H54 (cell line): Measurements from ENCODE around the gene INPP5B.
"Not testable (repeated sequence)": the region's sequence is repeated elsewhere in the genome, so short reads cannot be mapped to it uniquely, and the experiment has no call there.

Experiments
- DNase-seq: peaks from one replicate; pipeline ENCODE4 v3.0.0; 2011; ENCODE audit warnings: low spot score, mixed read lengths; ENCODE audit not compliant: insufficient read length
- FAIRE-seq: peaks from 3 replicates; lab custom pipeline; 2011; peaks lifted over from hg19 to GRCh38; lab: Jason Lieb, UNC
- POLR2A ChIP-seq: IDR thresholded peaks from 2 replicates; pipeline ENCODE4 v1.6.1; 2011; ENCODE audit warnings: low read depth, mild to moderate bottlenecking, low read length

INPP5B gene

DNA sequence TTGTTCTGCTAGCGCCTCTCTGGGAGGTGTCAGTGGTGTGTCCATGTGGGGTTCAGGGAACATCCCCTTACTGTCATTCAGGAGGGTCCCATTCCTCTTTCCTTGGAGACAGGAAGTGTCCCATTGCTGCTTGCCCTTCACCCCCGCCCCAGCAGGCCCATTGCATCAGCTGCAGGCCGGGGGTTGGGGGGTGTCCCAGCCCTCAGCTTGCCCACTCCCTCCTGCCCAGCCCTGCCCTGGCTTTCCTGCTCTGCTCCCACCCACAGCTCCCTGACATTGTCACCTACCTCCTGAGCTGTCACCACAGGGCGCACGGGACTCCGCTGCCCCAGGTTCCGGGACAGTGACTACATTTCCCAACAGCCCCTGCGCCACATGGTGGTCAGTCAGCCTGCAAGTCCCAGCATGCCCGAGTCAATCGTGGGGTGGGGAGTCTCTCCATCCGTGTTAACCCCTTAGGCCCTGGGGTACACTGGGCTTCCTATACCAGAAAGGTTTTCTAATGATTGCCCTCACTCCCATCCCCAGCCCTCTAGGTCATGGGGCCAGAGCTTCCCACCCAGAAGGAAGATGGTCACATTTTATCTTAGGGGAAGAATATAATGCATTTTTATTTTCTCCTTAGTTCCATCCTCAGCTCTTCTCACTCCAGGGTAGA, at the start of gene INPP5B:
INPP5B (minus strand) TSS at position 351 of the 658 bp plus-strand sequence. CDS start 745 bp downstream, outside the sequence.
- peak; percentile 46; the same call in 1 of the 2 replicates for TF ChIP-seq POLR2A
- FAIRE-seq (peak; percentile 93), DNase-seq (peak; percentile 92)

DNA sequence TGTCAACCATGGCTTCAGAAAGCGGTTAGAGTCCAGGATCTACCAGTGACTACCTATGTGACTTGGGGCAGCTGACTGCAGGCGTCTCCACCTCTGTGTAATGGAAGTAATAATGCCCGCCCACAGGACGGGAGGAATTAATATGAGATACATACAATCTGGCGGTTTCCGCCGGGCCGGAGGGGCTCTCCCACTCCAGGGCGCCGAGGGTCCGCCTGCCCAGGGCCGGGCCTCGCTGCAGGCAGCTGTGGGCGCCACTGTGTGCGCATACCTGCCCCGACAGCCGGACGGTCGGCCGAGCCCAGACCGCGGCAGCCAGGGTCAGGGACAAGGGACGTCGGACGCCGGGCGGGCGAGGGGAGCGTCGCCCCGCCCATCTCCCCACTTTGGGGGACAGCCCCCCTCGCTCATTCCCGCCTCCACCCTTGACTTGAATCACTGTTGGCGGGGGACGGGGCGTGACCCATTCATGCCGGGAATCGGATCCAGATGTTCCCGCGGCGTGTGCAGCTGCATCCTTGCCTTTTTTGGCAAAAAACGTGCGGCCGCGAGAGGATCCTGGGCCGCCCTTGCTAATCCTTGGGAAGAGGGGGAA, 49.0 kb upstream of the INPP5B start:
- TF ChIP-seq POLR2A: no peak
- FAIRE-seq (no peak), DNase-seq (no peak)

DNA sequence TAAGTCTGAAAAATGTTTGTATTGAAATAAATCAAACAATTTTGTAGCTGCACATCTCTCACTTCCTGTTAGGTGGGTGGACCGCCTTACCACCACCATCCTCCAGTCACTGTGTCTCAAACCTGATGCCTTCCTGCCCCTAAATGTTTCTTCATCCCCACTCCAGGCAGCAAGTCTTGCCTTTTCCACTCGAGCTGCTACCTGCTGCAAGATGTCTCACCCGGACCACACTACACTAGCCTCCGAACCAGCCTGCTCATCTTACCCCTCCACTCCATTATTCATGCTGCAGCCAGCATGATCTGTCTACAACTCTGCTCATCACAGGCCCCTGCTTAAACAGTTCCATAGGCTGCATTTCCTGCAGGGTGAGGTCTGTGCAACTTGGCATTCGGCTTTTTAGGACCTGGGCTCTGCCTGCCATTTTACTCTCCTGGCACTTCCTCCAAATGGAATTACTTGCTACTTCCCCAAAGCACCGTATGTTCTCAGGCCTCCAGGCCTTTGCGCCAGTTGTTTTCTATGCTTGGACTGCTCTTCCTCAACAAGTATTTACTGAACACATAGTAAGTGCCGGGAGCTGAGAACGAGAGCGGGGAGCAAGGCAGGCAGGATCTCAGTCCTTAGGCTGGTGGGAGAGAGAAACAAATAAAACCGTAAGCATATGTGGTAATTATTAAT, 48.2 kb upstream of the INPP5B start:
- TF ChIP-seq POLR2A: no peak
- FAIRE-seq (no peak), DNase-seq (no peak)

DNA sequence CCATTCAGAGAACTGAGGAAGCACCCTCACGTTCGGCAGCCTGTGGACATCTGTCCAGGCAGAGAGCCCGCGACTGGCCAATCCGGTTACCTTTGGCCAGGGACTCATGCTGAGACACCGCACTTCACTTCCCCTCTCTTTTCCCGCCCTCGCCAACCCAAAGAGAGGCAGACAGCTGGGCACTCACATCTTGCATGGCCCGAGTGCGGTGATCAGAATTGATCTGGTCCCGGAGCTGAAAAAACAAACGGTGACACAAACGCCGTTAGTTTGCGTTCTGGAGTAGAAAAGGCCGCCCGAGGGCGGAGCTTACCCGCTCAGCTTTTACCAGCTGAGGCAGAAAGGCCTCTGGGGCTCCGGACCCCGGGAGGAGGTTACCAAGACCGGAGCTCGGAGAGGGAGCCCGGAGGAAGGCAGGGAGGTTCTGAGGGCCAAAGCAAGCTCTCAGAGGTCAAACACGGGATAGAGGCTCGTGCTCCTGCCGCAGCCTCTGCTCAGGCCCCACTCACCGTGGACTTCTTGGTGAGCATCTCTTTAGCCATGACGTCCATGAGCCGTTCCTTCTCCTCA, 42.6 kb upstream of the INPP5B start:
- FAIRE-seq: no peak
- no peak for TF ChIP-seq POLR2A
- peak; percentile 53 for DNase-seq

DNA sequence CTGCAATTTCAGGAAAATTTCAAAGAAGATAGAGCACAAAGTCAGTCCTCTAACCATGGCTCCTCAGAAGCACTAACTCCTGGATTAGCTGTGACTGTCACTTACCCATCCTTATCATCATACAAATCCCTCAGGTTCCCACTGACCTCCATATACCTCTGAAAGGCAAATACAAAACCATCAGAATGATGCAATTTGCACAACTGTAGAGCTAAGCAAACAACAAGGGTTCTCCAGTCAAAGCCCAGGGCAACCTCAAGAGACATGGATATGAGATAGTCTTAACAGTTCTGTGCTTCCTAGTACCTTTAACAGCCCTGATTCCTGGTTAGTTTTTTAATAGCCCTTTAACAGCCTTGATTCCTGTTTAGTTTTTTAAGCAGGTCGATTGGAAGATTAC, 40.8 kb upstream of the INPP5B start:
- TF ChIP-seq POLR2A: no peak
- DNase-seq: no peak
- FAIRE-seq: no peak

DNA sequence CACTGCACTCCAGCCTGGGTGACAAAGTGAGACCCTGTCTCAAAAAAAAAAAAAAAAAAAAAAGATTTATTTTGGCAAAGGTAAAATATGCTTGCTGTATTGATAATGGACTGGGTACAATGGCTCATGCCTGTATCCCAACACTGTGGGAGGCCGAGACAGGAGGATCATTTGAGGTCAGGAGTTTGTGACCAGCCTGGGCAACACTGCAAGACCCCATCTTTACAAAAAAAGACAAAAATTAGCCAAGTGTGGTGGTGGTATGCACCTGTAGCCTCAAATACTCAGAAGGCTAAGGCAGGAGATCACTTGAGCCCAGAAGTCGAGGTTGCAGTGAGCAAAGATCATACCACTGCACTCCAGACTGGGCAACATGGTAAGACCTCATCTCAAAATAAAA, 36.7 kb upstream of the INPP5B start:
- no peak for DNase-seq
- TF ChIP-seq POLR2A: no peak
- FAIRE-seq: no peak

DNA sequence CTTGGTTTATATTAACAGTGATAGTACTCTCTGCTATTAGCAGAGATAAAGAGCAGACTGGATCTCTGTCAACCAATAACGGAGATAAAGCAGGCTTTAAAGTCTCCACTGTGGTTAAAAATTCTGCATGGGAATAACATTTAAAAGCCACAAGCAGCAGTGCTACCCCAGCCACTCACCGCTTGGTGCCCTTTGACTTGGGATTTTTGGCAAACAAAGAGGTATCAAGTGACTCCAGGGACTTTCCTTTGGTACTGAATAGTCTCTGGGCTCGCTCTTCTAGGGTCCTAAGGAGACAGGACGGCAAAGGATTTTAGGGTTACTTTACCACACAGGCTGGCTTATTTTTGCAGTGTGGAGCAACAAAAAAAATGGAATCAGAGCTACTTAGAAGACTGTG, 31.7 kb upstream of the INPP5B start:
- FAIRE-seq: no peak

DNA sequence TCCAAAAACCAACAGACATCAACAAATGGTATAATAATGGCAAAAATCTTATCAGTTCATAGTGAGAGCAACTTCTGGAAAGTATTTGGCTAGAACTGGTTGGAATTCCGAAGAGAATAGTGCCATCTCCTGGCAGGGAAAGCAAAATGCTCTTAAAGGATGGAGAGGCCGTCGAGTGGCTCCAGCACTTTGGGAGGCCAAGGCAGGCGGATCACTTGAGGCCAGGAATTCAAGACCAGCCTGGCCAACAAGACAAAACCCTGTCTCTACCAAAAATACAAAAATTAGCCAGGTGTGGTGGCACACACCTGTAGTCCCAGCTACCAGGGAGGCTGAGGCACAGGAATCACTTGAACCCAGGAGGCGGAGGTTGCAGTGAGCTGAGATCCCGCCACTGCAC, 28.2 kb upstream of the INPP5B start:
- peak; percentile 52 for FAIRE-seq
- DNase-seq: not testable (repeated sequence)

More for the DNA sequence above, 31.7 kb upstream of the INPP5B start:
- DNase-seq: no peak
- no peak for TF ChIP-seq POLR2A

DNA sequence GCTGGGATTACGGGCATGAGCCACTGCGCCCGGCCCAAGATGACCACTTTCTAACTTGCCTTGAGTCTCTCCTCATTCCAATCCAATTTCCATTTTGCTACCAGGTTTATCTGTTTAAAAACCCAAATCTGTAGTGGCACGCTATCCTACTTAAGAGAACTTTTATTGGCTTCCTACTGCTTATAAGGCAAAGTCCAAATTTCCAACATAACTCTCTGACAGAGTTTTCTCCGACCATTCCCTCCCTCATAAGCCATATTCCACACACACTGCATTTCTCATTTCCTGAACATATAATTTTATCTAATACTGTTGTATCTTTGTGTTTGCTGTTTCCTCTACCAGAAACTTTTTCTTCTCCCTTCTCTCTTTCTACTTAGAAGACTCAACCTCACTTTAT, 27.7 kb upstream of the INPP5B start:
- DNase-seq: no peak
- no peak for FAIRE-seq
- no peak for TF ChIP-seq POLR2A

DNA sequence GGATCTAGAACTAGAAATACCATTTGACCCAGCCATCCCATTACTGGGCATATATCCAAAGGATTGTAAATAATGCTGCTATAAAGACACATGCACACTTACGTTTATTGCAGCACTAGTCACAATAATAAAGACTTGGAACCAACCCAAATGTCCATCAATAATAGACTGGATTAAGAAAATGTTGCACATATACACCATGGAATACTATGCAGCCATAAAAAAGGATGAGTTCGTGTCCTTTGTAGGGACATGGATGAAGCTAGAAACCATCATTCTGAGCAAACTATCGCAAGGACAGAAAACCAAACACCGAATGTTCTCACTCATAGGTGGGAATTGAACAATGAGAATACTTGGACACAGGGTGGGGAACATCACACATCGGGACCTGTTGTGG, 26.8 kb upstream of the INPP5B start:
- DNase-seq, FAIRE-seq: not testable (repeated sequence)

DNA sequence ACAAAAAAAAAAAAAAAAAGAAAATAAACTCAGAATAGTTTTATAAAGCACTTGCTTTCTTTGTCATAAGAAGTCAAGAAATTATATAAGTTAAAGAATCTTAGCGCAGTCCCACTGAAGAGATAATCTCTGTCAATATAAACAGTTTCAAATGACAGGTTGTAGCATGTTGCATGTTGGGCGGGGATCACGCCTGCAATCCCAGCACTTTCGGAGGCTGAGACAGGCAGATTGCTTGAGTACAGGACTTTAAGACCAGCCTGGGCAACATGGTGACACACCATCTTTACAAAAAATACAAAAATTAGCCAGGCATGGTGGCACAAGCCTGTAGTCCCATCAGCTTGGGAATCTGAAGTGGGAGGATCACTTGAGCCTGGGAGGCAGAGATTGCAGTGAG, 18.4 kb upstream of the INPP5B start:
- FAIRE-seq: no peak
- DNase-seq: no peak
- TF ChIP-seq POLR2A: no peak

DNA sequence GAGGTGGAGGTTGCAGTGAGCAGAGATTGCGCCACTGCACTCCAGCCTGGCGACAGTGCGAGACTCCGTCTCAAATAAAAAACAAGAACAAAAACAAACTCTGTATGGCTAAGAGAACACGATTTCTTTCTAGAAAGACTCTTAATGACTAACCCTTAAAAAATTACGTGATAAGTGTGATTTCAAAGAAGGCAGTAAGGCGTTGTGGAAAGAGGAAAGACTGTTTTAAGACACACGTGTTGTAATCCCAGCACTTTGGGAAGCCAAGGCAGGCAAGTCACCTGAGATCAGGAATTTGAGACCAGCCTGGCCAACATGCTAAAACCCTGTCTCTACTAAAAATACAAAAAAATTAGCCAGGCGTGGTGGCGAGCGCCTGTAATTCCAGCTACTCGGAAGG, 17.3 kb upstream of the INPP5B start:
- not testable (repeated sequence) for FAIRE-seq, DNase-seq

DNA sequence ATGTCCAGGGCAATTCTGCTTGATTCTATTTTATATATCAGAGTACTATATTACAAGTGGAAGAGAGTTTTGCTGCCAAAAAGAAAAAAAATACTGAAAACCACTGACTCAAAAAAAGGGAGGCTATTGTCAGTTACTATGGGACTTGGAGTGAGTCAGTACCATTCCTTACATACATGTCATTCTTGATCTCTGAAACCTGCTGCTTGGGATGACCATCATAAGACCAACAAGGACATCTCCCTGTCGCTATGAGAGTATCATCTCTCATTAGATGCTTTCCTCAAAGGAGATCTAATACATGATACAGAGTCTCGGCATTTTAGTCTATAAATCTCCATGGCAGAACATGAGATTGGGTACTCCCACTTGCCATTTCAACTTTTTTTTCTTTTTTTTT, 11.8 kb upstream of the INPP5B start:
- FAIRE-seq: no peak
- no peak for TF ChIP-seq POLR2A
- DNase-seq: peak; percentile 60

DNA sequence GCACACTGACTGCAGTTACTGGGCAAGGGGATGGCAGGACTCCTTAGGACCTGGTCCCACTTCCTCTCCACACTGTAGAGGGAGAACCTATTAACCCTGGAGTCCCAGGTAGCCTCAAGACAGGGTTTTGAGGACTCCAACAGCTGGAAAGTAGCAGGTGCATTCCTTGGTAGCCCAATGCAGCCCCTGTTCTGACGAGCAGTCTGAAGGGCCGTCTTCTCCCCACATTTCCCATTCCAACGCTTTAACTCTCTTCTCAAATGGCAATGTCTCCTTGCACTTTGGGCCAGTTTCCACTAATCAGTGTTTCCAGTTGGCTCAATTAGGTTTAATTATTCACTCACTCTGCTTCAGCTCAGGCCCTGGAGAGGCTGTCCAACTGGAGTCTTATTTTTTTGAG, 8.8 kb upstream of the INPP5B start:
- no peak for DNase-seq
- no peak for TF ChIP-seq POLR2A
- no peak for FAIRE-seq

DNA sequence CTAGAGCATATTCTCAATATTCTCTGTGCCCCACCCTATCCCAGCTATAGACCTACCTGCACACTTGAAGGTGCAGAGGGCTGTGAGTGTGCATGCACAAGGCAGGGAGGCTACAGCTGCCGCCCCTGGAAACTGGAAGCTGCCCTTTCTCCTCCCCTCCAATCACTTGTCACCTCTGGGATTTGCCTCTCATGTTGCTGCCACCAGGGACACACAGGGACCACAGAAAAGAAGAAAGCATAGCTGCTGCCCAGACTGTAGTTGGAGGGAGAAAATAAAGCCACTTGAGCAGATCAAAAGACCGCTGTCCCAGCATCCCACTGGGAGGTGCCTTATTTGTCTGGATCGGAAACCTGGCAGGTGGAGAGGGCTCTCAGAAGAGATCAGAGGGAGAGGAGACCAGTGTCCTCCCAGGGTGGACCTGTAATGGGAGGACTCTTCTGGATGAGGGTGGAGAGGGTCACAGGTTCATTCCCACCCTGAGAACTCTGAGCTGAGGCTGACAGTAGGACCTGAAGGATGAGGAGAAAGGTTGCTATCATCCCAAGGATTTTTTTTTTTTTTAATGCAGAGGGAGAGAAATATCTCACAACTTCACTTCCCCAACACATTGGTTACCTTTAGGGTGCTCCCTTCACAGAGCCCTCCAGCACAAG, 7.6 kb upstream of the INPP5B start:
- no peak for FAIRE-seq
- no peak for TF ChIP-seq POLR2A
- DNase-seq: no peak
